Endothelial cell of umbilical vein (primary cell): ENCODE data around the gene MC1R. TPM values are rescaled to one million over a fixed set of nuclear protein-coding genes. Genes with fewer than 3 reads are reported as not detected.

Experiments used
- BruUV-seq: library from RNA; stranded (reverse); fragments of 400-500 nt; replicated peaks from 2 replicates; lab custom pipeline; 2021; lab: Mats Ljungman, UMichigan
- CTCF ChIA-PET: fragments of 300-600, 350-600 bp; sonication (Branson Sonifier 250); formaldehyde crosslinking; loops from one replicate; lab custom pipeline; 2021; ENCODE audit warnings: antibody characterized with exemption, inconsistent platforms; lab: Charles Lee
- POLR2A ChIA-PET: fragments of 300-600, 350-600 bp; sonication (Branson Sonifier 250); formaldehyde crosslinking; loops from one replicate; lab custom pipeline; 2021; ENCODE audit warnings: antibody characterized with exemption, inconsistent platforms; lab: Charles Lee
- DNase-seq: peaks from one replicate; pipeline ENCODE4 v3.0.0-alpha.2; 2011; ENCODE audit warnings: low read depth, low spot score
- FAIRE-seq: peaks from 2 replicates; lab custom pipeline; 2011; peaks lifted over from hg19 to GRCh38; lab: Jason Lieb, UNC
- H2AFZ ChIP-seq: 2 replicates; pipeline ENCODE4 v1.6.0; 2012; ENCODE audit warnings: low read depth, low read length, control low read depth, inconsistent platforms
- H3K27ac ChIP-seq: 2 replicates; pipeline ENCODE4 v1.5.1; 2011; ENCODE audit warnings: low read depth, mild to moderate bottlenecking, control low read depth, low read length, moderate library complexity; ENCODE audit not compliant: insufficient read depth
- H3K27me3 ChIP-seq, 2 experiments: 2 replicates each; pipeline versions ENCODE4 v1.6.0 to v1.6.1; 2011; ENCODE audit warnings: low read length in 2 of 2, mixed read lengths in 1 of 2; ENCODE audit not compliant: control insufficient read depth in 2 of 2, insufficient read depth in 2 of 2
- H3K36me3 ChIP-seq, 2 experiments: 2 replicates in 1 of 2; 3 replicates in 1 of 2; pipeline ENCODE4 v1.5.1; 2011; ENCODE audit warnings: low read length in 2 of 2, mild to moderate bottlenecking in 1 of 2, moderate library complexity in 1 of 2; ENCODE audit not compliant: control insufficient read depth in 2 of 2, insufficient read depth in 2 of 2; ENCODE audit errors: extremely low read depth in 1 of 2
- H3K4me1 ChIP-seq: 3 replicates; pipeline ENCODE4 v1.5.1; 2011; ENCODE audit warnings: mild to moderate bottlenecking, low read length; ENCODE audit not compliant: control insufficient read depth, insufficient read depth; ENCODE audit errors: extremely low read depth
- H3K4me2 ChIP-seq: 2 replicates; pipeline ENCODE4 v1.6.1; 2011; ENCODE audit warnings: low read length, control low read depth, mixed read lengths; ENCODE audit not compliant: insufficient read depth
- H3K4me3 ChIP-seq, 3 experiments: fragments of 200-600 bp in 1 of 3; sonication (generic), shearing (Covaris generic) in 1 of 3; replicated peaks in 1 of 3; 2 replicates each; pipeline ENCODE4 v1.5.1; 2011 to 2016; ENCODE audit warnings: control low read depth in 3 of 3, low read length in 3 of 3, mild to moderate bottlenecking in 2 of 3, inconsistent platforms in 1 of 3, low read depth in 1 of 3, moderate library complexity in 1 of 3; ENCODE audit not compliant: insufficient read depth in 1 of 3
- H3K79me2 ChIP-seq: 2 replicates; pipeline ENCODE4 v1.6.0; 2012; ENCODE audit warnings: low read length, inconsistent platforms; ENCODE audit not compliant: control insufficient read depth, insufficient read depth
- H3K9ac ChIP-seq: replicated peaks from 2 replicates; pipeline ENCODE3; 2011; ENCODE audit warnings: low read length, control low read depth; ENCODE audit not compliant: insufficient read depth; ENCODE audit errors: extremely low read depth
- H3K9me1 ChIP-seq: replicated peaks from 3 replicates; pipeline ENCODE4 v1.6.0; 2011; ENCODE audit warnings: mild to moderate bottlenecking, low read length; ENCODE audit not compliant: control insufficient read depth, insufficient read depth; ENCODE audit errors: extremely low read depth
- H3K9me3 ChIP-seq: replicated peaks from 2 replicates; pipeline ENCODE4 v1.5.1; 2012; ENCODE audit warnings: low read length, inconsistent platforms; ENCODE audit not compliant: control insufficient read depth, insufficient read depth
- H4K20me1 ChIP-seq: replicated peaks from 2 replicates; pipeline ENCODE3; 2011; ENCODE audit warnings: mild to moderate bottlenecking, low read length; ENCODE audit not compliant: control insufficient read depth, insufficient read depth; ENCODE audit errors: extremely low read depth
- EZH2 ChIP-seq: IDR thresholded peaks from 2 replicates; pipeline ENCODE4 v1.6.1; 2012; ENCODE audit warnings: borderline replicate concordance, low read depth, mild to moderate bottlenecking, moderate library complexity, low read length, inconsistent platforms; ENCODE audit not compliant: severe bottlenecking
- FOS ChIP-seq: IDR thresholded peaks from 2 replicates; pipeline ENCODE4 v1.6.1; 2011; ENCODE audit warnings: mild to moderate bottlenecking, low read length, moderate library complexity, borderline replicate concordance; ENCODE audit not compliant: insufficient read depth
- GATA2 ChIP-seq: IDR thresholded peaks from 2 replicates; pipeline ENCODE4 v1.7.0; 2011; ENCODE audit warnings: low read depth, mild to moderate bottlenecking, moderate library complexity, mixed read lengths, low read length; ENCODE audit not compliant: insufficient read length, insufficient read depth
- JUN ChIP-seq: IDR thresholded peaks from 2 replicates; pipeline ENCODE4 v1.6.1; 2011; ENCODE audit warnings: borderline replicate concordance, low read depth; ENCODE audit not compliant: insufficient read length, insufficient read depth
- POLR2A ChIP-seq: IDR thresholded peaks from 2 replicates; pipeline ENCODE4 v1.6.1; 2012; ENCODE audit warnings: low read depth, mild to moderate bottlenecking, control low read depth, low read length
- POLR2AphosphoS5 ChIP-seq: IDR thresholded peaks from 2 replicates; pipeline ENCODE4 v1.6.1; 2012; ENCODE audit warnings: low read depth, mild to moderate bottlenecking, control low read depth, low read length, moderate library complexity; ENCODE audit not compliant: insufficient read depth
- dilution Hi-C: fragments of 300-500 bp; cut with MboI; formaldehyde crosslinking; loops from one replicate; pipeline ENCODE4 v1.15.0; 2019; ENCODE audit warnings: low sequenced_read_pairs; ENCODE audit not compliant: extremely low pct_ligation_motif_present
- intact Hi-C: fragments of 100-400 bp; cut with micrococcal nuclease; formaldehyde crosslinking; loops from one replicate; pipeline ENCODE4 v1.10.0; 2022
- polyA plus RNA-seq, 4 experiments: library from polyadenylated mRNA; depleted of rRNA in 3 of 4; stranded (reverse) in 3 of 4; unstranded in 1 of 4; fragments of >200 nt; gene quantifications; 2 replicates each; pipeline versions ENCODE4 v1.2.1 to v1.2.3, GENCODE V29; 2011 to 2012; ENCODE audit warnings: missing spikeins in 1 of 4
- total RNA-seq: library from RNA; stranded (reverse); gene quantifications from 2 replicates; pipeline ENCODE4 v1.2.3, GENCODE V29; 2021
- TF ChIP-seq, protein P1 (sequence below): IDR thresholded peaks from 2 replicates; pipeline ENCODE4 v1.6.1; 2011; ENCODE audit not compliant: insufficient read depth, insufficient read length

MC1R gene
- total and polyA plus RNA-seq, 2 donors (not counting 3 experiments of a cell fraction or from before 2014, with no cell fraction given), result 4.0 to 4.9 TPM

- H3K9me1 ChIP-seq, result no peaks in the 10 kb centered on the region
- no peaks in the 10 kb centered on the region for H3K79me2 ChIP-seq
- H3K4me3 ChIP-seq, result no peak overlapping the region
- H2AFZ ChIP-seq, result no peak overlapping the region
- BruUV-seq, result no TSS peak
- peaks cover 11 to 51% of the 10 kb centered on the region in 2 experiments for H3K36me3 ChIP-seq
- H3K27ac ChIP-seq, result no peak overlapping the region
- TF ChIP-seq JUN (no peak), POLR2A (no peak), EZH2 (no peak), FOS (no peak), GATA2 (no peak), POLR2AphosphoS5 (no peak)
- TF ChIP-seq, protein P1, sequence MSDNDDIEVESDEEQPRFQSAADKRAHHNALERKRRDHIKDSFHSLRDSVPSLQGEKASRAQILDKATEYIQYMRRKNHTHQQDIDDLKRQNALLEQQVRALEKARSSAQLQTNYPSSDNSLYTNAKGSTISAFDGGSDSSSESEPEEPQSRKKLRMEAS, result no peak
- DNase-seq, result no peak
- H4K20me1 ChIP-seq, result peaks cover 2% of the 10 kb centered on the region
- no peak for FAIRE-seq
- no peaks in the 10 kb centered on the region for H3K4me1 ChIP-seq
- H3K27me3 ChIP-seq, result no peaks in the 10 kb centered on the region
- CTCF ChIA-PET, result interaction anchor here (2.4 kb wide), 1 partner anchor 10 kb away, joined by 11 read pairs; no protein-coding TSS in a partner anchor
- intact Hi-C loops, result no loop called here
- dilution Hi-C loops, result no loop called here
- no peak overlapping the region for H3K9ac ChIP-seq
- no peak overlapping the region for H3K4me2 ChIP-seq
- H3K9me3 ChIP-seq, result no peaks in the 10 kb centered on the region
- POLR2A ChIA-PET, result no interaction called here
These were observed 17.8 kb upstream of the MC1R start for GRCh38 chr16:89900885-89901284.

DNA sequence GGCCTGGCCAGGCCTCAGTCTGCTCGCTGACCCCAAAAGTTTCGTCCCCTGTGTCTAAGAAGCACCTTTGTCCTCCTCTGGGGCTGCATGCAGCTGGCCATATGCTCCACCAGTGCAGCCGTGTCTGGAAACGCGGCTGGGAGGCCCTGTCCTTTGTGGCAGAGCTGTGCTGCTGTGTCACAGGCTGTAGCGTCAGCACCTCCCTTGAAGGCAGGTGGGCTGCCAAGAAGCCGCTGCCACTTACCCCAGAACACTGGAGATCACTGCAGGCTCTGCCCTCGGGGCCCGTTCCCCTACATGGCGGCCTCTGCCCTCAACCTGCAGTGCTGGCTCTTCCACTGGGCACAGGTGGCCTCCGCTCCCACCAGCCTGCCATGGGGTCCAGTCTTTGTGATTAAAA lies 15.7 kb upstream of the MC1R start:
- intact Hi-C loops (no loop called here), dilution Hi-C loops (no loop called here)
- Histone ChIP-seq H3K9ac (no peak overlapping the region), H3K79me2 (no peaks in the 10 kb centered on the region), H3K9me3 (no peaks in the 10 kb centered on the region), H2AFZ (no peak overlapping the region), H3K9me1 (no peaks in the 10 kb centered on the region), H3K27ac (no peak overlapping the region), H3K4me2 (no peak overlapping the region), H4K20me1 (no peaks in the 10 kb centered on the region), H3K36me3 (peaks cover 13 to 55% of the 10 kb centered on the region in 2 experiments), H3K4me1 (no peaks in the 10 kb centered on the region), H3K4me3 (no peak overlapping the region), H3K27me3 (no peaks in the 10 kb centered on the region)
- no TSS peak for BruUV-seq
- FAIRE-seq (no peak), DNase-seq (no peak)
- CTCF ChIA-PET, result no interaction called here
- TF ChIP-seq, protein P1, result no peak
- TF ChIP-seq POLR2AphosphoS5, result no peak
- POLR2A ChIA-PET, result no interaction called here
